HK-2 (cell line): Measurements from ENCODE around the gene SLC4A8.
A peak's percentile ranks its signal among the peaks of the same experiment; 100 is the strongest.

ENCODE experiments used
- DNase-seq: peaks from one replicate; pipeline ENCODE4 v3.0.0-alpha.2; 2018; ENCODE audit not compliant: unreplicated experiment

SLC4A8 gene

DNA sequence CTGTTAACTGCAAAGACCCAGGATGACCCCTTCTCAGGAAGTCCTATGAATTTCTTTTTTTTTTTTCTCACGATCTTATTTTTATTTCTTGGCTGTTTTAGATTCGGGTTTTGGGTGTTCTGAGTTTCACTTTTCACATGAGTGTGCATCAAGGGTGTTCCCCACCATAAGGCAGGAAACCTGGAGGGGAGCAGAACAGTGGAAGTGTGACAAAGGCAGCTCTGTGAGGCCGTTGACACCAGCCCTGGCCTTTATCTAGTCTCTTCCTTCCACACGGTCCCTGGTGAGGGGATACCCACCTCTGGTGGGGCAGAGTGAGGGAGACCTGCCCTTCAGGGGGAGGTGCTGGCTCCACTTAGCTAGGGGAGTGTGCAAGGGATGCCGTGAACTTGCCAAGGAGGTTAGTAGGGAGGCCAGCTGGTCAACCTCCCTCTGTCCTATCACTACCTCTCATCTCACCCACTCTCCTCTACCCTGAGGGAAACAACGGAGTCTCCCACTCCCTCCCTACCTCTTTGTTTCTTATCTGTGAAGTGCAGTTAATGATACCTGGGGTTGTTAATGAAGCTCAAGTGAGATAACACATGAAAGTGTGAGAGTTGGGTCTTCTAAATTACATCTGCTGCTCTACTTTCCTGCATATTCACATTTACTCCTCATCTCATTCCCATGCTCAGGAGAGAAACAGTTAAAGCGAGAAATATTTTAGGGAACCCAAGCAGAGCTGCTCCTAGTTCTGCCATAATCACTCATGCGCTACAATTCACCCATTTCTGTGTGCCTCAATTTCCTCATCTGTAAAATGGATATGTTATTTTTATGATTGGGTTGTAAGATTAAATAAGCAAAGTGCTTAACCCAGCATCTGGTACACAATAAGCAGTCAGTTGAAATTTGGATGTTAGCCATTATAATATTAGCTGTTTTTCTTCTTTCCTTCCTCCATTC, 29.1 kb upstream of the SLC4A8 start:
- DNase-seq = no peak

DNA sequence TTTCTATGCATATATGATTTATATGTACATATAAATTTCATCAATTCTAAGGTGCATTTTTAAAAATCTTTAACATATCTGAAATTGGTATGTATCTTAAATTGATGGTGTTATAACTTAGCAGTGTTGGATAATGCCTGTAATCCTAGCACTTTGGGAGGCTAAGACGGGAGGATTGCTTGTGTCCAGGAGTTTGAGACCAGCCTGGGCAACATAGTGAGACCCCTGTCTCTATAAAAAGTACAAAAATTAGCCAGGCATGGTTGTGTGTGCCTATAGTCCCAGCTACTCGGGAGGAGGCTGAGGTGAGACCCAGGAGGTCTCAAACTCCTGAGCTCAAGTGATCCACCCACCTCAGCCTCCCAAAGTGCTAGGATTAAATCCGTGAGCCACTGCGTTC, 27.0 kb upstream of the SLC4A8 start:
- DNase-seq = no peak

GRCh38 chr12:51399891-51400290, 24.7 kb upstream of the SLC4A8 start:
- no peak for DNase-seq

GRCh38 chr12:51401020-51401419, 23.6 kb upstream of the SLC4A8 start:
- no peak for DNase-seq

DNA sequence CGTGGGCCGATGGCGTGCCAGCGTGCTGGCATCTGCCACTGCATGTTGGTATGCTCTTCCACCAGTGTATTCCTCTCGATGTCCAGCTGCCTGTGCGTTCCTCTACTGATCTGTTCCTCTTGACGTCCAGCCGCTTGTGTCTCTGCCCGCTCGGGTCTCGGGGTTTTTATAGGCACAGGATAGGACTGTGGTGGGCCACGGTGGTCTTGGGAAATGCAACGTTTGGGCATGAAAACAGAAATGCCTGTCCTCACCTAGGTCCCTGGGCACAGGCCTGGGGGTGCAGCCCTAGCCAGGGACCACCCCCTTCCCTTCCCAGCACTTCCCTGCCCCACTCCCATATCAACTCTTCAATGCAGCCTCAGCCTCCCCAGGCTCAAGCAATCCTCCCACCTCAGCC, 23.1 kb upstream of the SLC4A8 start:
- no peak for DNase-seq

GRCh38 chr12:51401900-51402299, 22.7 kb upstream of the SLC4A8 start:
- no peak for DNase-seq

DNA sequence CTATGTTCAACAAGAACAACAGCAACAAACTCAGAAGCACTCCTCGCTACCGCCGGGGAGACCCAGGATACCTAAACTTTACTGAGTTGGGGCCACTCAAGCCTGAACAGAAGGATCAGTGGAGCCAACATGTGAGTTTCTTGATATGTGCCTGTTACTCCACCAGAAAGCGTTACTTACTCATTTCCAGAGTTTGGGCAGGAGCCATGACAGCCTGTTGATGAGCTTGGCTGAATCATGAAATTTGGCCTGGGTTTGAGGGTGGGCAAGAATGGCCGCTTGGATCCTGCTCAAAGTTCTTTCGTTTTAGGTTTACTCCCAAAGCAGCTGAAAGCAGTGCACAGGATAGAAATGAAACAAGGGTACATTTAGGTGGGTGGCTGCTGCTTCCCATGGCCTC, 21.5 kb upstream of the SLC4A8 start:
- no peak for DNase-seq

DNA sequence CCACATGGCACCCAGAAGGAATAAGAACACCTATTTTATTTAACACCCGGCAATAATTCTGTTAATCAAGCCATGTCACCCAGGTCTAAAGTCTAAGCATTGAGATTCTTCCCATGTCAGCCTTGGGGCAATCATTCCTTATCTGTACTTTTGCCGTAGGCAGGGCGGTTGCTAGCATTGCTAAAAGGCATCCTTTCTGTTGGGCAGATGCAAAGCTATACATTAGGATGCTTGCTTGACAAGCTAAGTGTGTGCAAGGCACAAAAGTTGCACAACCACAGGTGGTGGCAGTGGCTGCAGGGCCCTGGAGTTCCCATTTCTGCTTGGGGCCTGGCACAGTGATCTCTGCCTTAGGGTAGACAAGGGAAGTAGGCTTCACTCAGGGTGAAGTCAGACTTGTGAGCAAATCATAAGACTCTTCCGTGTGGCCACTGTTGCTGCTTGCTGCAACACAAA, 20.9 kb upstream of the SLC4A8 start:
- DNase-seq = no peak

DNA sequence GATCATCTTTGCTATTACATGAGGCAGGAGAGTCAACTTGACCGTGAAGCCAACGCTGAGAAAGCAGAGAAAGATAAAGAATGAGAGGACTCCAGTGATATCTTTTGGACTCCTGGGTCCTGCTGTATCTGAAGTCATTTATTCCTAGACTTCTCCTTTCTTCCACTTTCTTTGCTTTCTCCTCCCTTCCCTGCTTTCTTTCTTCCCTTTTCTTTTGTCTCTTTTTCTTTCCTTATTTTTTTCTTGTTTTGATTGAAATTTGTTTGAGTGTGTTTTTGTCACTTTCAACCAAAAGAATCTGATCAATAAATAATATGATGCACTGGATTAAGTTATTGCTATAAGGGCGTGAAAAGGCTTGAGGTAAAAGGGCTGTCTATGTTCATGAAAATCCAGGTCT, 20.0 kb upstream of the SLC4A8 start:
- no peak for DNase-seq

- DNase-seq = no peak
Observed at GRCh38 chr12:51405801-51406207, 18.8 kb upstream of the SLC4A8 start.

DNA sequence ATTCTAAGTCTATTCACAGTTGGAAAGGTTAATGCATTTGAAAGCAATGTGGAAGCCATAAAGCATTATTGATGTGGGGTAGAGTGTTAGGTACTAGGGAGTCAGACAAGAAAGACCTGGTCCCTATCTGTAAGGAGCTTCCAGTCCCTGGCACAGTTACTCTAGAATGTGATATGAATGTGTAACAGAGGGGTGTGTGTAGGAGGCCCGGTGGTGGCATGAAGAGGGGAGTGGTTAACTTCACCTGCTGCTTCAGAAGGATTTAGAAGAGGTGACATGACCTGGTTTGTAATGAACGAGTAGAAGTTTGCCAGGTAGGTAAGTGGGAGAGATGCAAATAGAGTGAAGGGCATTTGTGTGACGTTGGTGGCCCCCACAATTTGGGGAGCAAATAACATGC, 18.3 kb upstream of the SLC4A8 start:
- no peak for DNase-seq

GRCh38 chr12:51406859-51407258, 17.8 kb upstream of the SLC4A8 start:
- no peak for DNase-seq

GRCh38 chr12:51407604-51408003, 17.0 kb upstream of the SLC4A8 start:
- no peak for DNase-seq

DNA sequence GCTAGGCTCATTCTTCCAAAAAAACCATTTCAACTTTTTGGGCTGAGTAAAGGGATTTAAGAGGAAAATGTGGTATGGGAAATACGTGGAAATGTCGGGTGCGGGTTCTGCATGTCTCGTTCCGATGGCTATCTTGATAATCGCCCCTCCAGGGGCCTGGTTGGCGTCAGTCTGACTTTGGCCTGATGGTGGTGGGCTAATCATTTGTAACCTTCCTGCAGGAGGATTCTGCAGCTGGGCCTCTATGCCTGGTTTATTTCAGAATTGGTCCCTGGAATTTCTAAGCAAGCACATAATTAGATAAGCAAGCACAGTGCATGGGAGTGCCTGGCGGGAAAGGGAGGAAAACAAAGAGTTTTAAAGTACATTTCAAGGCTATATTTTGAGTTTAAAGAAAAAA, 14.8 kb upstream of the SLC4A8 start:
- no peak for DNase-seq

DNA sequence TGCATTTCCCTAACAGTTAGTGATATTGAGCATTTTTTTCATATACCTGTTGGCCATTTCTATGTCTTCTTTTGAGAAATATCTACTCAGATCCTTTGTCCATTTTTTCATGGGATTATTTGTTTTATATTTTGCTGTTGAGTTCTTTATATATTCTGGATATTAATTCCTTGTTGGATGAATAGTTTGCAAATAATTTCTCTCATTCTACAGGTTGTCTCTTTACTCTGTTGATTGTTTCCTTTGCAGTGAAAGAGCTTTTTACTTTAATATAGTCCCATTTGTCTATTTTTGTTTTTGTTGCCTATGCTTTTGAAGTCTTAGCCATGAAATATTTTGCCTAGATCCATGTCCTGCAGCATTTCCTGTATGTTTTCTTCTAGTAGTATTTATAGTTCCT, 11.5 kb upstream of the SLC4A8 start:
- no peak for DNase-seq

- DNase-seq = no peak
Observed at GRCh38 chr12:51413791-51414190, 10.8 kb upstream of the SLC4A8 start.

- no peak for DNase-seq
Observed at GRCh38 chr12:51415931-51416330, 8.7 kb upstream of the SLC4A8 start.

GRCh38 chr12:51417826-51418225, 6.8 kb upstream of the SLC4A8 start:
- DNase-seq = no peak

GRCh38 chr12:51419425-51420193, 5.0 kb upstream of the SLC4A8 start:
- DNase-seq = no peak

DNA sequence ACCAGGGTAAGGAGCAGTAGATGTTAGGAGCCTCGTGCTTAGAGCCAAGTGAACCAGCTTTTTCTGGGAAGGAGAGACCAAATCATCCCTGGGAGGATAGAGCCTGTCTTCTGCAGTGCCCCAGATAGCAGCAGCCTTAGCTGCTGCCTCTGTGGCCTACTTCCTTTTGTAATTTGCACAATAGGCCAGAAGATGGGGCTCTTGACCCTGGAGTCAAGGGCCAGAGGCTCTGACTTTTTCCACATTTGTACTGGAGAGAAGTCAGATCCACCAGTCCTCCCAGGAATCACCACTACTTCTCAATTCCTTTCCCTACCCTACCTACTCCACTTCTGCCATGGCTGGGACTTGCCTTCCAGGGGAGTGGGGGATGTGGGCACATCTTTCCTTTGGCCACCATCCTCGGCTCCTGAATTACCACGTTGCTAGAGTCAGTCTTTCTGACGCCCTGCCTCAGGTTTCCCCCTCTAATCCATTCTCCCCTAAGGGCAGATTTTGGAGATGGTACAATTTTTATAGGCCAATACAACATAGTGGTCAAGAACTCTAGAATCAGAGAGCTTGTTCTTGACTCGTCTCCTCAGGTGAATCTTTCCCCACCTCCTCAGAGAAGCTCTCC, 3.3 kb upstream of the SLC4A8 start:
- DNase-seq = peak; percentile 40

- DNase-seq = no peak
Observed at GRCh38 chr12:51424094-51424661, 453 bp upstream of the SLC4A8 start.

DNA sequence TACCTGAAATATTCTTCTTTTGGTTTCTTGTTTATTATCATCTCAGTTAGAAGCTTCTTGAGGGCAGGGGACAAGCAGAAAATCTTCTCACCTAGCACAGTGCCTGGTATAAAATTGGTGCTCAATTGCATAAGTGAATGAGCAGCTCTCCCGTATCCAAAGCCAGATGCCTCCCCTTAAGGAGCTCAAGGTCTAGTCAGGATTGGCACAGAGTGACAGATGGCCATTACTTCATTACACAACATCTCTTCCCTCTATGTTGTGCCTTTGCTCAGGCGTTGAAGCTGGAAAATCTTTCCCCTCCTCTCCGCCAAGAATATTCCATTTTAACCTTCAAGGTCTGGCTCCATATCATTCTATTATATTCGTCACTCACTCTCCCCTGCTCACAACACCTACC, 3.6 kb downstream of the SLC4A8 start:
- DNase-seq = no peak
